K562 (cell line): Measurements from ENCODE around the gene HK1. TPM values are rescaled to one million over a fixed set of nuclear protein-coding genes. Genes with fewer than 3 reads are reported as not detected.

Experiments used
- CBX5 ChIP-seq: IDR thresholded peaks from 2 replicates; pipeline ENCODE4 v1.6.1; 2014; ENCODE audit warnings: low read depth, borderline replicate concordance
- FOXJ3 ChIP-seq: sonication (generic); formaldehyde crosslinking; IDR thresholded peaks from 2 replicates; pipeline ENCODE4 v1.4.0; 2020; ENCODE audit warnings: mild to moderate bottlenecking, missing genetic modification reagents
- GTF2A2 ChIP-seq: IDR thresholded peaks from 2 replicates; pipeline ENCODE4 v1.6.1; 2016; ENCODE audit warnings: mild to moderate bottlenecking, missing genetic modification characterization, missing compliant biosample characterization
- GTF2B ChIP-seq: IDR thresholded peaks from 2 replicates; pipeline ENCODE4 v1.6.1; 2011; ENCODE audit not compliant: insufficient read length; ENCODE audit errors: extremely low read depth
- HES1 ChIP-seq: fragments of 450-650 bp; IDR thresholded peaks from 2 replicates; pipeline ENCODE4 v1.6.1; 2016; ENCODE audit warnings: low read depth, mild to moderate bottlenecking, moderate library complexity
- IRF9 ChIP-seq: fragments of 450-650 bp; IDR thresholded peaks from 2 replicates; pipeline ENCODE4 v1.6.1; 2016; ENCODE audit warnings: missing biosample characterization, missing genetic modification characterization
- KAT8 ChIP-seq: fragments of 450-650 bp; IDR thresholded peaks from 2 replicates; pipeline ENCODE4 v1.6.1; 2016; ENCODE audit warnings: low read depth, mild to moderate bottlenecking
- KDM1A ChIP-seq, 2 experiments: fragments of 450-650 bp; IDR thresholded peaks; 2 replicates each; pipeline ENCODE4 v1.6.1; 2016; ENCODE audit warnings: mild to moderate bottlenecking in 2 of 2
- KLF10 ChIP-seq: fragments of 250-450 bp; sonication (Bioruptor Pico); IDR thresholded peaks from 2 replicates; pipeline ENCODE4 v1.6.1; 2021; ENCODE audit warnings: matching md5 sums
- NRF1 ChIP-seq, 2 experiments: fragments of 450-650 bp; IDR thresholded peaks in 1 of 2; conservative IDR thresholded peaks in 1 of 2; 2 replicates each; pipeline ENCODE4 v1.6.1; 2014; ENCODE audit warnings: mild to moderate bottlenecking in 2 of 2
- PHF8 ChIP-seq: fragments of 200-600 bp; sonication (generic); IDR thresholded peaks from 2 replicates; pipeline ENCODE4 v1.6.1; 2012; ENCODE audit warnings: mixed run types, mild to moderate bottlenecking, inconsistent platforms, low read length, moderate library complexity, borderline replicate concordance
- PML ChIP-seq: IDR thresholded peaks from 2 replicates; pipeline ENCODE4 v1.6.1; 2012; ENCODE audit warnings: low read length, inconsistent platforms
- POLR2AphosphoS2 ChIP-seq: IDR thresholded peaks from 2 replicates; pipeline ENCODE4 v1.6.1; 2012; ENCODE audit warnings: low read length, improper control_type of control experiment
- POLR2G ChIP-seq: fragments of 200-400 bp; formaldehyde crosslinking; IDR thresholded peaks from 2 replicates; pipeline ENCODE4 v1.6.1; 2017; ENCODE audit warnings: low read depth, mild to moderate bottlenecking, antibody characterized with exemption, low read length, moderate library complexity
- RBM22 ChIP-seq: fragments of 200-400 bp; formaldehyde crosslinking; IDR thresholded peaks from 2 replicates; pipeline ENCODE4 v1.6.1; 2018; ENCODE audit warnings: low read length, low read depth; ENCODE audit not compliant: poor library complexity, severe bottlenecking
- RREB1 ChIP-seq: fragments of 250-450 bp; sonication (Bioruptor Pico); IDR thresholded peaks from 2 replicates; pipeline ENCODE4 v1.4.0; 2020
- SIRT6 ChIP-seq: IDR thresholded peaks from one replicate; pipeline ENCODE4 v1.6.1; 2012; ENCODE audit warnings: low read depth, mild to moderate bottlenecking, control low read depth, inconsistent platforms, low read length, moderate library complexity
- STAG1 ChIP-seq: sonication (generic); formaldehyde crosslinking; IDR thresholded peaks from 2 replicates; pipeline ENCODE4 v1.5.0; 2020; ENCODE audit warnings: missing genetic modification reagents, borderline replicate concordance
- TAF15 ChIP-seq: fragments of 200-400 bp; formaldehyde crosslinking; IDR thresholded peaks from 2 replicates; pipeline ENCODE4 v1.6.1; 2017; ENCODE audit warnings: mild to moderate bottlenecking, low read depth, low read length, moderate library complexity
- ZBTB1 ChIP-seq: sonication (generic); formaldehyde crosslinking; IDR thresholded peaks from 2 replicates; pipeline ENCODE4 v1.8.1; 2023; ENCODE audit warnings: missing genetic modification reagents, low read depth, mild to moderate bottlenecking, borderline replicate concordance
- ZNF431 ChIP-seq: sonication (generic); formaldehyde crosslinking; IDR thresholded peaks from 2 replicates; pipeline ENCODE4 v1.8.0; 2022; ENCODE audit warnings: mild to moderate bottlenecking, missing genetic modification reagents
- ZNF644 ChIP-seq: fragments of 200-800 bp; sonication (Bioruptor generic); IDR thresholded peaks from 2 replicates; pipeline ENCODE4 v1.6.1; 2016; ENCODE audit warnings: low read depth, missing genetic modification characterization, missing compliant biosample characterization
- polyA plus RNA-seq, 8 experiments: library from polyadenylated mRNA; depleted of rRNA in 4 of 8; stranded (reverse) in 5 of 8; unstranded in 3 of 8; fragments of >200 nt; fragmentation: Nextera tagmentation in 2 of 8; fragmentation: Illumina TruSeq in 1 of 8; extraction: Ambion mirVana in 2 of 8; extraction: Trizol in 1 of 8; gene quantifications; 2 replicates each; pipeline versions ENCODE4 v1.2.1 to v1.2.3, GENCODE V29; 2011 to 2014; ENCODE audit warnings: inconsistent platforms in 1 of 8, missing spikeins in 1 of 8
- total RNA-seq, 7 experiments: library from RNA; depleted of rRNA in 6 of 7; stranded (reverse); fragments of >200 nt in 6 of 7; fragmentation: Illumina TruSeq in 2 of 7; extraction: Trizol in 2 of 7; gene quantifications; 2 replicates each; pipeline versions ENCODE4 v1.2.1 to v1.2.3, GENCODE V29; 2011 to 2021; ENCODE audit warnings: low replicate concordance in 1 of 7

HK1 gene
- total and polyA plus RNA-seq, 9 of the 15 experiments (the other 6 are each of a cell fraction or from before 2014, with no cell fraction given), result 29.2 to 444 (median 193) TPM

- TF ChIP-seq NRF1 (conservative IDR thresholded peaks at IDR 0.05 in 1 of 2, IDR thresholded peaks at IDR 0.05 in 1 of 2), result peak; percentile 6 to 31; a peak in 1 of 4 replicates
- TF ChIP-seq FOXJ3 (CRISPR knock-in tag), result no peak
- 0 out of 2 replicates have a peak, but pooled peaks have one; percentile 31 for TF ChIP-seq IRF9
- no peak for TF ChIP-seq KLF10 (CRISPR knock-in tag)
- TF ChIP-seq SIRT6, result no peak
- no peak for TF ChIP-seq RBM22
- TF ChIP-seq RREB1 (CRISPR knock-in tag), result 0 out of 2 replicates have a peak, but pooled peaks have one; percentile 52
- no peak for TF ChIP-seq KAT8
- no peak for TF ChIP-seq GTF2A2 (tag)
- TF ChIP-seq ZNF644 (tag), result peak; percentile 66; the same call in 1 of the 2 replicates
- peak; percentile 86 for TF ChIP-seq PML
- TF ChIP-seq ZBTB1 (CRISPR knock-in tag), result no peak; the same call in 1 of the 2 replicates
- TF ChIP-seq CBX5, result no peak
- TF ChIP-seq PHF8, result peak; percentile 43; the same call in 1 of the 2 replicates
- no peak for TF ChIP-seq KDM1A (IDR thresholded peaks at IDR 0.05)
- peak; percentile 75; the same call in 1 of the 2 replicates for TF ChIP-seq POLR2AphosphoS2
- no peak for TF ChIP-seq HES1
- no peak for TF ChIP-seq POLR2G
- TF ChIP-seq STAG1 (CRISPR knock-in tag), result no peak
- no peak for TF ChIP-seq ZNF431 (CRISPR knock-in tag)
- no peak for TF ChIP-seq TAF15
- TF ChIP-seq GTF2B, result peak; percentile 51
Observed at GRCh38 chr10:69317175-69317604, 38.9 kb downstream of the HK1 start (continued).
